HCT116 (cell line): ENCODE data around the gene REEP6. TPM values are rescaled to one million over a fixed set of nuclear protein-coding genes. Genes with fewer than 3 reads are reported as not detected.

Experiments
- ATAC-seq: fragments of 200-7000 bp; cut with Tn5 transposase; 2 replicates; pipeline ENCODE4 v1.9.1; 2020; ENCODE audit warnings: mild to moderate bottlenecking, moderate library complexity
- BruUV-seq: library from RNA; stranded (reverse); fragments of 400-500 nt; replicated peaks from 2 replicates; lab custom pipeline; 2021; lab: Mats Ljungman, UMichigan
- CTCF ChIA-PET: fragments of 300-600 bp; sonication (Branson Sonifier 250); formaldehyde crosslinking; loops from one replicate; lab custom pipeline; 2021; ENCODE audit warnings: antibody characterized with exemption; lab: Charles Lee
- POLR2A ChIA-PET: fragments of 300-600, 350-600 bp; sonication (Branson Sonifier 250); formaldehyde crosslinking; loops from one replicate; lab custom pipeline; 2021; ENCODE audit warnings: antibody characterized with exemption; lab: Charles Lee
- RAD21 ChIA-PET, 2 experiments: fragments of 300-600 bp; sonication (Branson Sonifier 250); formaldehyde crosslinking; loops; one replicate each; lab custom pipeline; 2023; ENCODE audit warnings: low total read pairs in 2 of 2; ENCODE audit not compliant: uncharacterized antibody in 2 of 2, unreplicated experiment in 2 of 2, low non-redundant PET in 1 of 2; lab: Charles Lee
- DNase-seq: peaks from one replicate; pipeline ENCODE4 v3.0.0-alpha.2; 2010; ENCODE audit warnings: low read depth, low spot score
- H2AFZ ChIP-seq: fragments of 200-600 bp; shearing (Covaris generic), sonication (generic); 2 replicates; pipeline ENCODE4 v1.6.1; 2017; ENCODE audit warnings: low read depth, mixed run types, mixed read lengths, antibody characterized with exemption, low read length; ENCODE audit not compliant: poor library complexity, severe bottlenecking
- H3K27ac ChIP-seq: 2 replicates; pipeline ENCODE4 v1.5.1; 2012; ENCODE audit warnings: low read depth, low read length
- H3K27me3 ChIP-seq: fragments of 200-600 bp; sonication (generic); 2 replicates; pipeline ENCODE4 v1.6.1; 2016; ENCODE audit warnings: mixed run types, low read length, mixed read lengths; ENCODE audit not compliant: insufficient read depth
- H3K36me3 ChIP-seq, 2 experiments: fragments of 200-500 bp in 1 of 2; fragments of 200-600 bp in 1 of 2; sonication (Bioruptor generic) in 1 of 2; sonication (generic) in 1 of 2; 2 replicates each; pipeline versions ENCODE4 v1.5.1 to v1.6.1; 2014 to 2016; ENCODE audit warnings: low read length in 2 of 2, inconsistent platforms in 1 of 2, mixed read lengths in 1 of 2, mixed run types in 1 of 2; ENCODE audit not compliant: insufficient read depth in 2 of 2, control insufficient read depth in 1 of 2
- H3K4me1 ChIP-seq, 2 experiments: fragments of 200-600 bp in 1 of 2; sonication (generic) in 1 of 2; 2 replicates each; pipeline versions ENCODE4 v1.5.1 to v1.6.1; 2012 to 2017; ENCODE audit warnings: low read length in 2 of 2, inconsistent platforms in 1 of 2, mild to moderate bottlenecking in 1 of 2, mixed read lengths in 1 of 2, mixed run types in 1 of 2, moderate library complexity in 1 of 2; ENCODE audit not compliant: insufficient read depth in 2 of 2, control insufficient read depth in 1 of 2
- H3K4me2 ChIP-seq: fragments of 200-600 bp; sonication (generic); 2 replicates; pipeline ENCODE4 v1.6.1; 2017; ENCODE audit warnings: mixed run types, low read length, mixed read lengths
- H3K4me3 ChIP-seq, 2 experiments: fragments of 200-600 bp in 1 of 2; sonication (generic) in 1 of 2; replicated peaks in 1 of 2; 2 replicates each; pipeline ENCODE4 v1.5.1; 2011 to 2016; ENCODE audit warnings: low read length in 2 of 2, control low read depth in 1 of 2, low read depth in 1 of 2, mild to moderate bottlenecking in 1 of 2, mixed read lengths in 1 of 2, mixed run types in 1 of 2
- H3K79me2 ChIP-seq: fragments of 200-600 bp; sonication (generic); 2 replicates; pipeline ENCODE4 v1.6.1; 2017; ENCODE audit warnings: mild to moderate bottlenecking, mixed run types, low read length, moderate library complexity, mixed read lengths; ENCODE audit not compliant: insufficient read depth
- H3K9ac ChIP-seq: fragments of 200-600 bp; sonication (generic); 2 replicates; pipeline ENCODE4 v1.6.1; 2016; ENCODE audit warnings: low read length, mixed read lengths
- H3K9me2 ChIP-seq: fragments of 200-600 bp; sonication (generic), shearing (Covaris generic); 2 replicates; pipeline ENCODE4 v1.6.1; 2017; ENCODE audit warnings: mixed run types, mild to moderate bottlenecking, moderate library complexity; ENCODE audit not compliant: insufficient read depth
- H3K9me3 ChIP-seq, 2 experiments: fragments of 200-500 bp in 1 of 2; fragments of 200-600 bp in 1 of 2; sonication (Bioruptor generic) in 1 of 2; sonication (generic) in 1 of 2; 2 replicates each; pipeline ENCODE4 v1.6.1; 2014 to 2017; ENCODE audit warnings: low read length in 2 of 2, mixed read lengths in 2 of 2, inconsistent platforms in 1 of 2, low read depth in 1 of 2, mild to moderate bottlenecking in 1 of 2, mixed run types in 1 of 2, moderate library complexity in 1 of 2; ENCODE audit not compliant: control insufficient read depth in 1 of 2, insufficient read depth in 1 of 2
- H4K20me1 ChIP-seq: fragments of 200-600 bp; sonication (generic), shearing (Covaris generic); 2 replicates; pipeline ENCODE4 v1.6.1; 2017; ENCODE audit warnings: mixed run types, mild to moderate bottlenecking, moderate library complexity; ENCODE audit not compliant: insufficient read depth
- ATF3 ChIP-seq: IDR thresholded peaks from 2 replicates; pipeline ENCODE4 v1.6.1; 2012
- EZH2 ChIP-seq: fragments of 200-600 bp; sonication (generic); IDR thresholded peaks from 2 replicates; pipeline ENCODE4 v1.6.1; 2017; ENCODE audit warnings: antibody characterized with exemption, mixed run types
- POLR2A ChIP-seq: IDR thresholded peaks from 2 replicates; pipeline ENCODE4 v1.7.0; 2011; ENCODE audit warnings: borderline replicate concordance; ENCODE audit not compliant: insufficient read depth, insufficient read length; ENCODE audit errors: extremely low read depth
- SIN3A ChIP-seq: IDR thresholded peaks from 2 replicates; pipeline ENCODE4 v1.6.1; 2012; ENCODE audit warnings: low read depth
- YY1 ChIP-seq: IDR thresholded peaks from 2 replicates; pipeline ENCODE4 v1.6.1; 2011; ENCODE audit warnings: low read length, low read depth, moderate library complexity, mild to moderate bottlenecking; ENCODE audit not compliant: insufficient replicate concordance; ENCODE audit errors: extremely low read depth
- ZFX ChIP-seq: fragments of 450-650 bp; IDR thresholded peaks from 2 replicates; pipeline ENCODE4 v1.6.1; 2017
- intact Hi-C: fragments of 100-400 bp; cut with micrococcal nuclease; formaldehyde crosslinking; loops from 2 replicates; pipeline ENCODE4 v1.10.0; 2022
- total RNA-seq: library from RNA; stranded (reverse); gene quantifications from one replicate; pipeline ENCODE4 v1.2.1, GENCODE V29; 2021; ENCODE audit not compliant: unreplicated experiment
- TF ChIP-seq, protein P1 (sequence below): IDR thresholded peaks from 2 replicates; pipeline ENCODE4 v1.6.1; 2012

The REEP6 gene
- total RNA-seq, 1 experiment from 2014 or later: 53.9 TPM

GRCh38 chr19:1473085-1473851 lies 17.7 kb upstream of the REEP6 start:
- no peak for ATAC-seq
- no TSS peak for BruUV-seq
- H3K79me2 ChIP-seq: peaks cover 33% of the 10 kb centered on the region
- H3K27me3 ChIP-seq: no peaks in the 10 kb centered on the region
- no peak overlapping the region for H3K4me3 ChIP-seq
- H4K20me1 ChIP-seq: no peaks in the 10 kb centered on the region
- POLR2A ChIA-PET: interaction anchor here (1.3 to 1.7 kb wide), 3 partner anchors 18 to 338 kb away, joined by 3 to 5 read pairs (median 3); no protein-coding TSS in a partner anchor
- H3K9me3 ChIP-seq: no peaks in the 10 kb centered on the region
- H3K36me3 ChIP-seq: peaks cover 3 to 5% of the 10 kb centered on the region in 2 experiments; a peak in 2 of 4 replicates
- H3K4me1 ChIP-seq: peaks cover 23 to 47% of the 10 kb centered on the region in 2 experiments
- RAD21 ChIA-PET: interaction anchor here in 1 of 2 experiments (0.5 kb wide), 1 partner anchor 15 kb away, joined by 3 read pairs; no protein-coding TSS in a partner anchor
- TF ChIP-seq POLR2A (peak; percentile 33), EZH2 (no peak), ZFX (no peak), ATF3 (no peak), SIN3A (no peak), YY1 (no peak)
- TF ChIP-seq, protein P1, sequence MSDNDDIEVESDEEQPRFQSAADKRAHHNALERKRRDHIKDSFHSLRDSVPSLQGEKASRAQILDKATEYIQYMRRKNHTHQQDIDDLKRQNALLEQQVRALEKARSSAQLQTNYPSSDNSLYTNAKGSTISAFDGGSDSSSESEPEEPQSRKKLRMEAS: no peak
- peak overlapping the region; percentile 14; the same call in 1 of the 2 replicates for H3K27ac ChIP-seq
- CTCF ChIA-PET: no interaction called here
- intact Hi-C loops: no loop called here
- no peak overlapping the region for H2AFZ ChIP-seq
- no peak overlapping the region for H3K9ac ChIP-seq
- no peak for DNase-seq
- no peak overlapping the region for H3K4me2 ChIP-seq
- H3K9me2 ChIP-seq: no peaks in the 10 kb centered on the region
